ENCODE data around the gene STKLD1.

The STKLD1 gene

GRCh38 chr9:133427658-133428348 lies 51.6 kb downstream of the STKLD1 start:
- TF ChIP-seq ZNF792 (tag by site-specific recombination; IDR thresholded peaks at IDR 0.05) (no peak), ZNF621 (tag by site-specific recombination; IDR thresholded peaks at IDR 0.05) (no peak), BCL6B (tag by site-specific recombination; IDR thresholded peaks at IDR 0.05) (no peak), GFI1B (tag by site-specific recombination; IDR thresholded peaks at IDR 0.05) (no peak), HOXD13 (CRISPR knock-in tag; IDR thresholded peaks at IDR 0.05; ENCODE audit: borderline replicate concordance) (no peak), ZBTB49 (tag by site-specific recombination; IDR thresholded peaks at IDR 0.05; ENCODE audit: low read depth) (no peak), IKZF3 (tag by site-specific recombination; IDR thresholded peaks at IDR 0.05) (no peak), ZSCAN16 (tag by site-specific recombination; IDR thresholded peaks at IDR 0.05) (no peak), ZNF843 (tag by site-specific recombination; IDR thresholded peaks at IDR 0.05) (no peak), ZNF518A (tag by site-specific recombination; conservative IDR thresholded peaks at IDR 0.05; ENCODE audit: low read depth) (no peak), KLF7 (tag by site-specific recombination; IDR thresholded peaks at IDR 0.05; ENCODE audit: borderline replicate concordance) (no peak), ZNF837 (tag by site-specific recombination; IDR thresholded peaks at IDR 0.05) (no peak), ZNF513 (tag by site-specific recombination; IDR thresholded peaks at IDR 0.05) (no peak), MYNN (tag by site-specific recombination; IDR thresholded peaks at IDR 0.05; ENCODE audit: borderline replicate concordance) (no peak), ZNF23 (tag by site-specific recombination; IDR thresholded peaks at IDR 0.05; ENCODE audit: borderline replicate concordance) (no peak), ZNF324 (tag by site-specific recombination; IDR thresholded peaks at IDR 0.05) (no peak), ZNF600 (tag by site-specific recombination; IDR thresholded peaks at IDR 0.05) (no peak)
- Histone ChIP-seq H3K36me3 (ENCODE audit: control insufficient read depth in 2 of 2, insufficient read depth in 1 of 2, low read length in 2 of 2) (peaks cover 0 to 16% of the 10 kb centered on the region in 2 experiments; a peak in 1 of 3 replicates), H3K27ac (ENCODE audit: extremely low read depth, low read depth, low read length) (no peak overlapping the region), H3K4me3 (ENCODE audit: low read depth, low read length) (no peak overlapping the region), H3K9me3 (ENCODE audit: control insufficient read depth, insufficient read depth, low read depth, low read length) (no peaks in the 10 kb centered on the region), H3K4me1 (ENCODE audit: control insufficient read depth, insufficient read depth, low read length) (0 out of 2 replicates have a peak, but pooled peaks cover 3% of the 10 kb centered on the region)
- ChIA-PET POLR2A (interaction anchor here (1.0 to 1.5 kb wide), 5 partner anchors 10 to 32 kb away, joined by 3 to 5 read pairs (median 4); partner anchors contain the start of genes CACFD1 and REXO4), CTCF (interaction anchor here (0.5 to 1.3 kb wide), 5 partner anchors 11 to 314 kb away, joined by 3 to 8 read pairs (median 3); partner anchors contain the start of gene REXO4)
